Right cardiac atrium (tissue), 5 donors: Measurements from ENCODE around the gene PTPRJ. TPM values are rescaled to one million over a fixed set of nuclear protein-coding genes. Genes with fewer than 3 reads are reported as not detected.

Experiments
- ATAC-seq, 2 donors: fragments of 200-7000 bp; cut with Tn5 transposase; one replicate each; pipeline versions ENCODE4 v1.8.0 to v1.9.1; 2020; ENCODE audit warnings: moderate library complexity in 2 of 2, mild to moderate bottlenecking in 1 of 2
- DNase-seq, 3 donors: peaks; one replicate each; pipeline ENCODE4 v3.0.0-alpha.2; 2020
- H3K27ac ChIP-seq: one replicate; pipeline ENCODE4 v1.5.1; 2013; ENCODE audit warnings: mild to moderate bottlenecking, low read length, control low read depth, moderate library complexity
- H3K27me3 ChIP-seq: one replicate; pipeline ENCODE4 v1.6.1; 2013; ENCODE audit not compliant: control insufficient read depth, insufficient read depth
- H3K4me1 ChIP-seq: one replicate; pipeline ENCODE4 v1.6.1; 2013; ENCODE audit warnings: low read length; ENCODE audit not compliant: control insufficient read depth, insufficient read depth
- H3K4me3 ChIP-seq: one replicate; pipeline ENCODE4 v1.5.1; 2013; ENCODE audit warnings: low read length, control low read depth
- H3K9me3 ChIP-seq: one replicate; pipeline ENCODE4 v1.6.1; 2013; ENCODE audit warnings: low read length; ENCODE audit not compliant: control insufficient read depth
- WGBS: extraction: QIAGEN DNeasy Blood & Tissue Kit; methylation state at CpG from one replicate; pipeline ENCODE4 v1.1.7; 2013; 5-methylcytosine and 5-hydroxymethylcytosine counted together
- intact Hi-C, 4 donors: fragments of 100-400 bp; cut with DNase I; formaldehyde crosslinking; loops; one replicate each; pipeline versions ENCODE4 v1.11.0 to v1.14.0; 2022 to 2023
- polyA plus RNA-seq: library from polyadenylated mRNA; stranded (reverse); fragments of 200-250 nt; gene quantifications from one replicate; pipeline ENCODE4 v1.2.3, GENCODE V29; 2013
- total RNA-seq, 4 donors: library from RNA; stranded (reverse); fragmentation: NEBNext Ultra II Directional; extraction: Animal tissue kit (Norgen Biotek cat#: 25700); gene quantifications; one replicate each; pipeline ENCODE4 v1.2.1, GENCODE V29; 2021
- donor health status: healthy with polysubstance abuse.
- donor health status: DM: no; HTN: yes; CAD: no.
- donor health status: DM: no; HTN: no; CAD: no.
- donor health status: DM: no; HTN: yes; CAD: no; lungs with severe emphysema.
- donor health status: DM: yes; HTN: yes; CAD: no.

The PTPRJ gene
- total and polyA plus RNA-seq, 5 donors: 1.8 to 8.7 (median 6.4) TPM

DNA sequence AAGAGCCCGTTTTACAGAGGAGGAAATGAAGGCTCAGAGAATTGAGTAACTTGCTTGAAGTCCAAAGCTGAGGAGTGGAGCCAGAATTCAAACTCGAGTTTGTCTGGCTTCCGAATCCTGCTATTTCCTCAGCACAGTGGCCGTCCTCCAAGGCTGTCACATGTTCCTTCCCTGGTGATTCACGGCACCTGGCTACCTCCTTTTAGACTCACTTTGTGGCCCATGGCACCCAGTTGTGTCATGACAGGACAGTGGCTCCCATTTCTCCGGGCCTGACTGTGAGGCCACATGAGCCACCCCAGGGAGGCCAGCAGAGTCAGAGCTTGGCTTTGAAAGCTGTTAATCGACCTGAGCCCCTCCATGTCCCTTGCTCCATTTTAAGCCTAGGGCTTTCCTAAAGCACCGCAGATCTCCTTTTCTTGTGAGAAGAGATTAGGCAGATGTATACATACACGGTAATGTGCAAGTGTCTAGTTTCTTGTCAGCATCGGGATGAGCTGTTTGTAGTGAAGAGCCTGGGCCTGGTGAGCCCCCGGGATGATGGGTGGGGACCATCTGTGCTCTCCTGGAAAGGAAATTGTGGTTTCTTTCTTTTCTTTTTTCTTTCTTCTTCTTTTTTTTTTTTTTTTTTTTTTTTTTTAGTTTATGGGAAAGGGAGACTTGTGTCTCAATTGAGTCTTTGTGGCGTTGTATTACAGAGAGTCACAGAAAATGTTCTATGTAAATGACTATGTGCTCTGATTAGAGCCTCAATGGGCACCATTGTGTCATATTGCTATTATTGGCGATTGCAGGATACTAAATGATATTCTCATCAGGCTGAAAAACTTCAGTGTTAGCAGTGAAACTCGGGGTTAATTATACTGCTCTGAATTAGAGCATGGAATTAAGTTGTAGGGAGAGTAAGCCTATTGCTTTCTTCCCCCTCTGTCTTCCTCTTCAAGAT lies 54.8 kb downstream of the PTPRJ start:
- ATAC-seq (peak; percentile 47 to 68), DNase-seq (peak; percentile 71 to 79 (median 73))
- peaks cover 4% of the 10 kb centered on the region for H3K4me1 ChIP-seq
- H3K27me3 ChIP-seq: no peaks in the 10 kb centered on the region
- H3K4me3 ChIP-seq: no peak overlapping the region
- intact Hi-C loops: no loop called here
- peak overlapping the region; percentile 6 for H3K27ac ChIP-seq
- H3K9me3 ChIP-seq: no peaks in the 10 kb centered on the region
- WGBS: 60% methylated on average over 14 of the region's 14 CpGs

DNA sequence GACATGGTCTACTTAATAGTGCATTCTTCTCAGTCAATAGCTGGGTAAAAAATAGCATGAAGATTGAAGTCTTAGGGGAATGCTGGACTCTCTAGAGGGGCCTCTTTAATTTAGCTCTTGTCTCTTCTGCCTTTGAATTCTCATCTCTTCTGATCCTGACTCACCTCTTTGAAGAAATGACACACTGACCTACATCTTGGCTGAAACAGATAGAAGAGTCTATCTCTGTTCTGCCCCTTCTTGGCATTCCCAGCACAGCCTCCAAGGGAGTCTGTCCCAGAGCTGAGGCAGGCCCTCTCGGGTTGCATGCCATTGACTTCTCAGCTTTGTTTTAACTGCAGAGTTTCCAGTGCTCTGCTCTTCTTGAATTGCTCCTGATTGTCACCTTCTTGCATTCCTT lies 55.7 kb downstream of the PTPRJ start:
- Histone ChIP-seq H3K27me3 (no peaks in the 10 kb centered on the region), H3K4me3 (no peak overlapping the region), H3K9me3 (no peaks in the 10 kb centered on the region), H3K27ac (no peak overlapping the region), H3K4me1 (peaks cover 5% of the 10 kb centered on the region)
- no peak for ATAC-seq
- intact Hi-C loops: no loop called here
- WGBS: 57% methylated on average over 1 of the region's 1 CpG
- DNase-seq: no peak

DNA sequence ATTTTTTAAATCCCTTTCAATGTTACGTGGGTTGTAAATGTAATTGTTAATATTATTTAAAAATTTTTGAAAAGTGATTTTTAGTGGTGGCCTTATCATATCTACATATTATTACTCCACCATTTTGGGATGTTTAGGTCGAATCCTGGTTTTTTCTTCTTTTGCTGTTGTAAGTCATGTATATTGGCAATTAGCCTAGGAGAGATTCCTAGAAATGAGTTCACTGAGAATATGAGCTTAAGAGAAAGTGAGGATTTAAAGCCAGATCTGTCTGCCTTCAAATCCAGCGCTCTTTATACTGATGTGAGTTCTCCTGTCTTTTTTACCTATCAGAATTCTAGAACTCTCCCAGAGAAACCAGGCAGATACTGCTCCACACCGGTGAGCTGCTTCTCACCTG lies 56.1 kb downstream of the PTPRJ start:
- Histone ChIP-seq H3K4me1 (peaks cover 2% of the 10 kb centered on the region), H3K9me3 (no peaks in the 10 kb centered on the region), H3K27ac (no peak overlapping the region), H3K4me3 (no peak overlapping the region), H3K27me3 (no peaks in the 10 kb centered on the region)
- WGBS: 66% methylated on average over 4 of the region's 4 CpGs
- ATAC-seq (no peak), DNase-seq (no peak)
- intact Hi-C loops: no loop called here

DNA sequence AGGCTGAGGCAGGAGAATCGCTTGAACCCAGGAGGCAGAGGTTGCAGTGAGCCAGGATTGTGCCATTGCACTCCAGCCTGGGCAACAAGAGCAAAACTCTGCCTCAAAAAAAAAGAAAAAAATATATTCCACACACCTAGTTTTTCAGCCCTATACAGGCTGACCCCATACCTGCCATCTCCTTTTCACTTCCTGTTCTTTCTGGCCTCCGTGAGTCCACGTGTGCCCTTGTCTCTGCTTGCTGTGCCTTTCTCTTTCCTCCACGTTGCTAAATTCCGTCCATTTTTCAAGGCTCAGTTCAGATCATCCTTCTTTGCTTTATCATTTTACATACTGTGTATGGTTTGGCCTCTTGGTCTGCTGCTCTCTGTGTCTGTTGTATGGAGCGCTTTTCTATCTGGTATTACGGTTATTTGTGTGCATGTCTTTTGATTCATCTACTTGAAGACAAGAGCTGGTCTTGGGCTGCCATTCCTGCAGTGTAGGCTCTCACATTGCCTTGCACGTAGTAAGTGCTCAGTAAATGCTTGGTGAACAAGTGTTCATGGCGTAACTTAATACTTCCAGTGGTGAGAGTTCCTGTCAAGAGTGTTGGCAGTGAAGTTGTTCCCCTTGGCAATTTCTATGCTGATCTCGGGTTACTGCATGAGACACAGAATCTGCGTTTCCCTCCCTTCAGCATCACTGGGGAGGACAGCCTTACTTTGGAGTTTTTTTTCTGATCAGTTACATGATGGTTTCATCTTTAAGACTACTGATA lies 57.5 kb downstream of the PTPRJ start:
- no peak for ATAC-seq
- intact Hi-C loops: no loop called here

DNA sequence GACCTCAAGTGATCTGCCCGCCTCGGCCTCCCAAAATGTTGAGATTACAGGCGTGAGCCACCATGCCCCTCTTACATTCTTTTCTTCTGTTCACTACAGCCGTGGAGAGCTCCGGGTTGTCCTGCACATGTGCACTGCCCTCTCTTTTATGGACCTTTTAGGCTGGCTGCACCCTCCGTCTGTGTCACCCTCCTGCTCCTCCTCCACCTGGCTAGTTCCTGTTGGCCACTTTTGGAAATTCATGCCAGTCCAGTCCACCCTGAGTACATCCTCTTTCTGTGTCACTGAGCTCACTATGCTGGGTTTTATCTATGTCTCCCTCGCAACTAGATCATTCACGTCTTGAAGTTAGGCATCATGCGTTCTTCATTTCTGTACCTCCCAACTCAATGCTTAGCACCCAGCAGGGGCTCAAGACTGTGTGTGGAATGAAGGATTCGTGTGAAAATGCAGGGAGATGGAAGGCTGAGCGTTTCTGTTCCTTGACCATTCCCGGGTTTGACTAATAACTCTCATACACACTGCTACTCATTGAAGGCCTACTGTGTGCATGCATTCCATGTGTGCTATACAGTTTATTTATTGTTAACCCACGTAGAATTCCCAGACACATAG lies 60.6 kb downstream of the PTPRJ start:
- no peak for ATAC-seq
- intact Hi-C loops: no loop called here
- 89% methylated on average over 13 of the region's 13 CpGs for WGBS
- DNase-seq: no peak
- H3K27me3 ChIP-seq: no peaks in the 10 kb centered on the region
- no peak overlapping the region for H3K27ac ChIP-seq
- H3K9me3 ChIP-seq: no peaks in the 10 kb centered on the region
- H3K4me3 ChIP-seq: no peak overlapping the region
- H3K4me1 ChIP-seq: peaks cover 2% of the 10 kb centered on the region

More for the DNA sequence above, 57.5 kb downstream of the PTPRJ start:
- no peak for DNase-seq
- Histone ChIP-seq H3K9me3 (no peaks in the 10 kb centered on the region), H3K4me3 (no peak overlapping the region), H3K4me1 (peaks cover 2% of the 10 kb centered on the region), H3K27ac (no peak overlapping the region), H3K27me3 (no peaks in the 10 kb centered on the region)
- WGBS: 82% methylated on average over 11 of the region's 11 CpGs

DNA sequence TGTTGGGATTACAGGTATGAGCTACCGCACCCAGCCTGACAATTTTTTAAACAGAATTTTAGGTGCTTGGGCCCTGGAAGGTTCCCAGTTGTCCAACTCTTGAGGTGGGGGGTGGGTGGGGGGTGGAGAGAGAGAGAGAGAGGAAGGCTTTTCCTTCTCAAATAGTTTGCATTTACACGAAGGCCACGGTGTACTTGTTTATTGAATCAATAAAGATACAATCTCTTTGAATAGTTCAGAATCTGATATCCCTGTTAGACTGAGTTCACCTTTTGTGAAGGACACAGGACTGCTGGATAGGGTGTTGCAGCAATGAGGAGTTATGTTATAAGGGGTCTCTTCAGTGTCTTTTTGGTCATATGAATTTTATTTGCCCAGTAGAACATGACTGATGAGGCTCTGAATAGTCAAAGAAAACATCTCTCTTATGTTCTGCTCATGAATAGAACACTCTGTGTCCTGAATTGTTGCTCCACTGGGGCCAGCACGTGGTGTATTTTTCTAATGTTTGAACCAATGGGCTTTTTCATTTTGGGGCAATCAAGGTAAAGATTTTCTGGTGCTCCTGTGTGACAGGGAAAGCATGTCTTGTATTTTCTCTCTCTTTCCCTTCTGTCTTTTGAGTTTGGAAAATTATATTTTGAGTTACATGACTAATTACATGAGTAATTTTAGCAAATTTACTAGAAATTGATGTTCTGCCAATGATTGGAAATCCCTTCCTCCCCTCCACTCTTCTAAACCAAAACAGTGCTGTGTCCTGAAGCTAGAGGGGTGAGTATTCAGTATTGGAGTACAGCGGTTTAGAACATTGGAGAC lies 61.7 kb downstream of the PTPRJ start:
- Histone ChIP-seq H3K4me1 (peaks cover 2% of the 10 kb centered on the region), H3K27me3 (no peaks in the 10 kb centered on the region), H3K27ac (no peak overlapping the region), H3K4me3 (no peak overlapping the region), H3K9me3 (no peaks in the 10 kb centered on the region)
- ATAC-seq (no peak), DNase-seq (no peak)
- WGBS: 79% methylated on average over 5 of the region's 5 CpGs
- intact Hi-C loops: no loop called here

DNA sequence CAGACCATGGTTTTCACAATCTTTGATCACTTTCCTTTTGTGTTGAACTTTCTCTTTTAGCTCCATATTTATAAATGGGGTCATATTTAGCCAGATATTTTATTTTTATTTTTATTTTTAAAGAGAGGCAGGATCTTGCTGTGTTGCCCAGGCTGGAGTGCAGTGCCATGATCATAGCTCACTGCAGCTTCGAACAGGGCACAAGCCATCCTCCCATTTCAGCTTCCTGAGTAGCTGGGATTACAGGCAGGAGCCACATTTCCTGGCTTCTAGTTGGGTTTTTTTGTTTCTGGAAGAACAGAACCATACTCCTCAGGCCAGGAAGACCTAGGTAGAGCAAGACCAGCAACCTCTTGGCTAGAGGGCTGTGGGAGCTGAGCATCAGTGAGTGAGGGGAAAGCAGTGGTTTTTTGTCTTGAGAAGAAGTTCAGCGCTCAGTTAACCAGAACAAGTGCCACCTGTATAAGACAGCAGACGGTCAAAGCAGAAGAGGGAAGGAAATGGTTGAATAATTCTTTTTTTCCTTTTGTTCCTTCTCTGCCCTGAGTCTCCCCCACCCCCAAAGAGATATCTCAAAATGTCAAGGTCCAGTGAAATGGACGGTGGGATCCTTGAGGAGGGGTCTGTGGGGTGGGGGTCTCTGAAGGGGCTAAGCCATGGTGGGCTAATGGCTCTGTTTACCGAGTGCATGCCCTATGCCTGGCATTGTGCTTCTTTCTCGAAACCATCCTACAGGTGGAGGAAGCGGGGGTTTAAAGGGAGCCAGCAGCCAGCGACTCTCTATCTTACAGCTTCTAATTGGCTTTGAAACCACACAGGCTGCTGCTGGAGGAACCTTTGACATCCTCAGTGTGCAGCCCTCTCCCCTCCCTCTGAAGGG lies 63.0 kb downstream of the PTPRJ start:
- Histone ChIP-seq H3K4me1 (peaks cover 2% of the 10 kb centered on the region), H3K27me3 (no peaks in the 10 kb centered on the region), H3K9me3 (no peaks in the 10 kb centered on the region), H3K27ac (peak overlapping the region; percentile 53), H3K4me3 (no peak overlapping the region)
- ATAC-seq (no peak), DNase-seq (no peak)
- intact Hi-C loops: no loop called here
- 74% methylated on average over 8 of the region's 8 CpGs for WGBS

DNA sequence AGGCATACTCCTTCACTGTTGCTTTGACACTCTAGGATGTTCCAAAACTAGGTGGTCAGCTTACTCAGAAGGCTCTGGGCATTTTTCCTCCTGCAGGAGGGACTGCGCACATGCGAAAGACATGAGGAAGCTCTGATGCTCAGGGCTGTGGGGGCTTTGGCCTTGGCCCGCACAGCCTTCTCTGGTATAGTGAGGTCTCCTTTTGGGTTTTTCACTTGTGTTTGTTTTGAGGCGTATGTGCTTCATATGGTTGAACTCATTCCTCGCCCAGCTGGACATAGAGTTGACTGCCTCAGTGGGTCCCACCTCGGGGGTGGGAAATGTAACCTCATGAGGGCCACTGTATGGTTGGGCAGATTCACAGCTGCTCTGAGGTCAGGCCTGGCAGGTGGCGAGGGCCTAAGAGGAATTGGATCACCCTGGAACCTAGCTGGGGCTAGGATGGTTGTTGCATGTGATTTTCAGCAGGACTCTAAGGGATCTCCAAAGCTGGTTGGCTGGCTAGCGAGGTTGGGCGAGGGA lies 63.7 kb downstream of the PTPRJ start:
- ATAC-seq: no peak
- Histone ChIP-seq H3K9me3 (no peaks in the 10 kb centered on the region), H3K27me3 (no peaks in the 10 kb centered on the region), H3K4me1 (peaks cover 2% of the 10 kb centered on the region), H3K27ac (peak overlapping the region; percentile 53), H3K4me3 (no peak overlapping the region)
- WGBS: 96% methylated on average over 9 of the region's 9 CpGs
- intact Hi-C loops: no loop called here
- no peak for DNase-seq

DNA sequence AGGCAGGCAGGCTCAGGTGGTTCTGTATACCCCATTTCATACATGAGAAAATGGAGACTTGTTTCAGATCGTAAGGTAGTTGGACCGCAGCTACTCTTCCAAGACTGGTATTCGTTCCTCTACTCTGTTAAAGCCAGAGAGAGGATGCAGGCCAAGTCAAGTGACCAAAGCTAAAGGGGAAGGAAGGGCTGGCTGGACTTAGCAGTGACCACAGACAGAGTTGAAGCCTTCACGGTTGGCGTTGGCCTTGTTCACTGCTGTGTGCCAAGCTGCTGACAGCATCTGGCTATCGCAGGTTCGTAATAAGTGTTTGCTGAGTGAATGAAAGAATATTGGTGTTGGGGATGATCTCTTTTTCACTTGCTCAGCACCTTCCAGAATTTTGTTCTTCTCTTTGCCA lies 64.2 kb downstream of the PTPRJ start:
- peaks cover 2% of the 10 kb centered on the region for H3K4me1 ChIP-seq
- DNase-seq: no peak
- ATAC-seq: peak; percentile 42 to 71
- H3K4me3 ChIP-seq: no peak overlapping the region
- 77% methylated on average over 7 of the region's 7 CpGs for WGBS
- H3K9me3 ChIP-seq: no peaks in the 10 kb centered on the region
- H3K27ac ChIP-seq: no peak overlapping the region
- intact Hi-C loops: no loop called here
- H3K27me3 ChIP-seq: no peaks in the 10 kb centered on the region
